HEK293T (cell line): ENCODE data around the gene STAB2.

ENCODE experiments used
- ARNT ChIP-seq: fragments of 450-650 bp; IDR thresholded peaks from 2 replicates; pipeline ENCODE4 v1.6.1; 2017; ENCODE audit warnings: mild to moderate bottlenecking
- BHLHE40 ChIP-seq: fragments of 450-650 bp; IDR thresholded peaks from 2 replicates; pipeline ENCODE4 v1.6.1; 2016; ENCODE audit warnings: mild to moderate bottlenecking, moderate library complexity, borderline replicate concordance
- ELF4 ChIP-seq: fragments of 450-650 bp; IDR thresholded peaks from 2 replicates; pipeline ENCODE4 v1.6.1; 2017; ENCODE audit warnings: antibody characterized with exemption
- FOXK2 ChIP-seq: fragments of 450-650 bp; IDR thresholded peaks from 2 replicates; pipeline ENCODE4 v1.6.1; 2016; ENCODE audit warnings: mild to moderate bottlenecking
- FOXM1 ChIP-seq: fragments of 450-650 bp; IDR thresholded peaks from 2 replicates; pipeline ENCODE4 v1.6.1; 2017; ENCODE audit warnings: mild to moderate bottlenecking, borderline replicate concordance
- L3MBTL2 ChIP-seq: fragments of 450-650 bp; conservative IDR thresholded peaks from 2 replicates; pipeline ENCODE4 v1.6.1; 2016; ENCODE audit warnings: mild to moderate bottlenecking
- SP1 ChIP-seq: fragments of 450-650 bp; IDR thresholded peaks from 2 replicates; pipeline ENCODE4 v1.6.1; 2017
- SUZ12 ChIP-seq: fragments of 450-650 bp; IDR thresholded peaks from 2 replicates; pipeline ENCODE4 v1.6.1; 2016; ENCODE audit warnings: mild to moderate bottlenecking
- TARDBP ChIP-seq: fragments of 450-650 bp; IDR thresholded peaks from 2 replicates; pipeline ENCODE4 v1.6.1; 2016
- TF ChIP-seq, protein P1 (sequence below): fragments of 450-650 bp; IDR thresholded peaks from 2 replicates; pipeline ENCODE4 v1.6.1; 2016

DNA sequence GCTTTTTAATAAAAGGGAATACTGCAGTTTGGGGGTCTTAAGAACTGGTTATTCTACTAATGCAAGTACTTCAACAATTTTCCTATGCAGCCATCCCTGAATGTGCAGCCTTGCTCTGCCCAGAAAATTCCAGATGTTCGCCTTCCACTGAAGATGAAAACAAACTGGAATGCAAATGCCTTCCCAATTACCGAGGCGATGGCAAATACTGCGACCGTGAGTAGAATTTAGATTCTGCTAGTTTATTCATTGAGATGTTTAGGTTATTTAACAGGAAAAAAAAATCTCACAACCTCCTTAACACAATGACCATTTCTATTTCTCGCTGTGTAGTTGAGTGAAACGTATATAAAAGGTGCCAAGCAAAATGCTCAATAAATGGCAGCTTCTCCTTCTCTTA lies 49.9 kb downstream of the STAB2 start:
- TF ChIP-seq FOXM1 (no peak), TARDBP (no peak), ARNT (no peak), ELF4 (no peak), SUZ12 (no peak), FOXK2 (no peak), BHLHE40 (no peak), L3MBTL2 (no peak), SP1 (no peak)
- TF ChIP-seq, protein P1, sequence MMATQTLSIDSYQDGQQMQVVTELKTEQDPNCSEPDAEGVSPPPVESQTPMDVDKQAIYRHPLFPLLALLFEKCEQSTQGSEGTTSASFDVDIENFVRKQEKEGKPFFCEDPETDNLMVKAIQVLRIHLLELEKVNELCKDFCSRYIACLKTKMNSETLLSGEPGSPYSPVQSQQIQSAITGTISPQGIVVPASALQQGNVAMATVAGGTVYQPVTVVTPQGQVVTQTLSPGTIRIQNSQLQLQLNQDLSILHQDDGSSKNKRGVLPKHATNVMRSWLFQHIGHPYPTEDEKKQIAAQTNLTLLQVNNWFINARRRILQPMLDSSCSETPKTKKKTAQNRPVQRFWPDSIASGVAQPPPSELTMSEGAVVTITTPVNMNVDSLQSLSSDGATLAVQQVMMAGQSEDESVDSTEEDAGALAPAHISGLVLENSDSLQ, result no peak
